ENCODE data around the gene SEMA3C. TPM values are rescaled to one million over a fixed set of nuclear protein-coding genes. Genes with fewer than 3 reads are reported as not detected.

SEMA3C gene
- total and polyA plus RNA-seq, 11 donors, result 11.7 to 110 (median 67.6) TPM

DNA sequence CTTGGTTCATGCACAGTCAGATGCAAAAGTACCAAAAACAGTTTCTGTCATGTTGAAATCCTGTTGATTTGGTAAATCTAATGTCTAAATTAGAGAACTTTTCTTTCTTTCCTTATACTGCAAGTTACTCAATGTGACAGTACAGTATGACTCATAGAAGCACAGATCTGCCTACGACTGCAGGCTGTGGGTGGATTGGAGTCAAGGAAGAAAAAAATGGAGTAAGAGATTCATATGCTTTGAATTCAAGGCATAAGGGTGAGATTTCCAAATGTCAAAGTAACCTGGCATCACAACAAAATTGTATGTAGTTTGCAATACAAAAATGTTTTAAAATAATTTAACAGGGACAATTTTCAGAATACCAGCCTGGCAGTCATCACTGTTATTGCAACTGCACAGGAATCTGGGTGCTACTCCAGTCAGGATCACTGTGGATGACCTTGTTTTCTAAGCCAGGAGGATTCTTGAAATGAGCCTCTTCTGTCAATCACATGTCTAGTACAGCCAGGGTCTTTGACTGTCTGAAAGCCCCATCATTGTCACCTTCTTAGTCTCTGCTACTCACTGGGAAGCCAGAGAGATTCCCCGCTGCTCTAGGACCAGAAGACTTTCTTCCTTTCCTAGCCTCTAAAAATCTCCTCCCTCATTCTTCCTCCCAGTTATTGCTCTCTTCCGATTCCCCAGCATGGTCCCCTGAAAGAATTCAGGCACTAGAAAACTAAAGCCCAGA is 196.8 kb downstream of the SEMA3C start:
- peak overlapping the region in 8 of 12 donors; percentile 4 to 70 (median 54) for H3K27ac ChIP-seq
- ATAC-seq (peak in 3 of 4 donors; percentile 53 to 85 (median 84)), DNase-seq (peak in 1 of 5 donors; percentile 36)
- intact Hi-C loops (cut with DNase I), result loop anchor here in 1 of 10 donors (10.0 kb wide), 1 partner anchor 343 kb away; no protein-coding TSS in a partner anchor
- WGBS, 4 donors, result 52 to 63% (median 54%) methylated on average over 3 of the region's 3 CpGs
- H3K36me3 ChIP-seq, result no peaks in the 10 kb centered on the region
- peaks cover 0 to 32% (median 4%) of the 10 kb centered on the region in 12 donors for H3K4me1 ChIP-seq
- H3K4me3 ChIP-seq, result no peak overlapping the region
- H3K9me3 ChIP-seq, result no peaks in the 10 kb centered on the region
- H3K27me3 ChIP-seq, result no peaks in the 10 kb centered on the region
- no peak for TF ChIP-seq POLR2A (IDR thresholded peaks at IDR 0.05)
- TF ChIP-seq, protein P1, sequence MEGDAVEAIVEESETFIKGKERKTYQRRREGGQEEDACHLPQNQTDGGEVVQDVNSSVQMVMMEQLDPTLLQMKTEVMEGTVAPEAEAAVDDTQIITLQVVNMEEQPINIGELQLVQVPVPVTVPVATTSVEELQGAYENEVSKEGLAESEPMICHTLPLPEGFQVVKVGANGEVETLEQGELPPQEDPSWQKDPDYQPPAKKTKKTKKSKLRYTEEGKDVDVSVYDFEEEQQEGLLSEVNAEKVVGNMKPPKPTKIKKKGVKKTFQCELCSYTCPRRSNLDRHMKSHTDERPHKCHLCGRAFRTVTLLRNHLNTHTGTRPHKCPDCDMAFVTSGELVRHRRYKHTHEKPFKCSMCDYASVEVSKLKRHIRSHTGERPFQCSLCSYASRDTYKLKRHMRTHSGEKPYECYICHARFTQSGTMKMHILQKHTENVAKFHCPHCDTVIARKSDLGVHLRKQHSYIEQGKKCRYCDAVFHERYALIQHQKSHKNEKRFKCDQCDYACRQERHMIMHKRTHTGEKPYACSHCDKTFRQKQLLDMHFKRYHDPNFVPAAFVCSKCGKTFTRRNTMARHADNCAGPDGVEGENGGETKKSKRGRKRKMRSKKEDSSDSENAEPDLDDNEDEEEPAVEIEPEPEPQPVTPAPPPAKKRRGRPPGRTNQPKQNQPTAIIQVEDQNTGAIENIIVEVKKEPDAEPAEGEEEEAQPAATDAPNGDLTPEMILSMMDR (IDR thresholded peaks at IDR 0.05), result no peak

GRCh38 chr7:80720146-80720545 is 198.7 kb downstream of the SEMA3C start:
- WGBS, 4 donors, result 92 to 97% (median 95%) methylated on average over 3 of the region's 3 CpGs
- peaks cover 0 to 32% (median 4%) of the 10 kb centered on the region in 12 donors for H3K4me1 ChIP-seq

DNA sequence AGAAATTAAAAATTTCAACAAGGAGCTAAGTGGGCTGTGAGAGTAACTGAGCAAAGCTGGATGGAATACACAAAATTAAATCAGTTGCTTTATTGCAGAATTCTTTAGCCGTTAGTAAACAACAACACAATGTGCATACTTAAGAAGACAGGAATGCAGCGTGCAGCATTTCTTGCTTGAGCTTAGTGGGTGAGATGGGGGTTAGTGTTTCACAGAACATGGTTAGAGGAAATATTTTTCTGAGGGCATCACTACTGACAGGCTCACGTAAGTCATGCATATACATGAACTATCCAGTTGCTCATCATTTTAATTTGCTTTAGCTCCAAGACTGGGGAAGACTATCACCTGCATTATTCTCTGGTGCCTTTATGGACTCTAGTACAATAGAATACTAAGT is 199.6 kb downstream of the SEMA3C start:
- no peak for DNase-seq
- no peak overlapping the region for H3K4me3 ChIP-seq
- no peaks in the 10 kb centered on the region for H3K9me3 ChIP-seq
- ATAC-seq, result no peak
- TF ChIP-seq POLR2A (IDR thresholded peaks at IDR 0.05), result no peak
- TF ChIP-seq, protein P1 (IDR thresholded peaks at IDR 0.05), result no peak
- intact Hi-C loops (cut with DNase I), result no loop called here
- H3K4me1 ChIP-seq, result peaks cover 0 to 28% (median 4%) of the 10 kb centered on the region in 12 donors
- no peak overlapping the region for H3K27ac ChIP-seq
- H3K36me3 ChIP-seq, result no peaks in the 10 kb centered on the region
- no peaks in the 10 kb centered on the region for H3K27me3 ChIP-seq
- 64 to 89% (median 85%) methylated on average over 3 of the region's 3 CpGs for WGBS, 4 donors

More at GRCh38 chr7:80720146-80720545, 198.7 kb downstream of the SEMA3C start:
- TF ChIP-seq POLR2A (IDR thresholded peaks at IDR 0.05), result no peak
- TF ChIP-seq, protein P1 (IDR thresholded peaks at IDR 0.05), result no peak
- no peaks in the 10 kb centered on the region for H3K9me3 ChIP-seq
- H3K27me3 ChIP-seq, result no peaks in the 10 kb centered on the region
- no peaks in the 10 kb centered on the region for H3K36me3 ChIP-seq
- DNase-seq (no peak), ATAC-seq (no peak)
- no peak overlapping the region for H3K27ac ChIP-seq
- intact Hi-C loops (cut with DNase I), result loop anchor here in 1 of 10 donors (10.0 kb wide), 1 partner anchor 345 kb away; no protein-coding TSS in a partner anchor
- no peak overlapping the region for H3K4me3 ChIP-seq

- Histone ChIP-seq H3K4me1 (no peaks in the 10 kb centered on the region), H3K27me3 (no peaks in the 10 kb centered on the region), H3K36me3 (no peaks in the 10 kb centered on the region), H3K9me3 (no peaks in the 10 kb centered on the region), H3K4me3 (no peak overlapping the region), H3K27ac (no peak overlapping the region)
- 53 to 79% (median 64%) methylated on average over 2 of the region's 2 CpGs for WGBS, 4 donors
- DNase-seq (no peak), ATAC-seq (no peak)
- intact Hi-C loops (cut with DNase I), result no loop called here
- no peak for TF ChIP-seq POLR2A (IDR thresholded peaks at IDR 0.05)
- TF ChIP-seq, protein P1 (IDR thresholded peaks at IDR 0.05), result no peak
These were observed 207.3 kb downstream of the SEMA3C start for GRCh38 chr7:80711531-80711930.
